ENCODE results near the gene CFAP107. TPM values are rescaled to one million over a fixed set of nuclear protein-coding genes. Genes with fewer than 3 reads are reported as not detected.
"Not testable (repeated sequence)": the region's sequence is repeated elsewhere in the genome, so short reads cannot be mapped to it uniquely, and the experiment has no call there.

Gene CFAP107
- total and polyA plus RNA-seq, 12 donors, result not detected

DNA sequence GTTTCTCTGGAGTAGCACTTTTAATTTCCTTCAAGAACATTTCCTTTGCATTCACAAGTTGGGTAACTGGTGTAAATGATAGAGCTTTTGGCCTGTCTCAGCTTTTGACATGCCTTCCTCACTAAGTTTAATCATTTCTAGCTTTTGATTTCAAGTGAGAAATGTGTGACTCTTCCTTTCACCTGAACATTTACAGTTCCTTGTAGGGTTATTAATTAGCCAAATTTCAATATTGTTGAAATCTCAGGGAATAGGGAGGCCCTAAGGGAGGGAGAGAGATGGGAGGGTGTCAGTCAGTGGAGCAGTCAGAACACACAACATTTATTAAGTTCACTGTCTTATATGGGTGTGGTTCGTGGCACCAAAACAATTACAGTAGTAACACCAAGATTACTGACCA, 15.8 kb upstream of the CFAP107 start:
- DNase-seq, result no peak
- no peaks in the 10 kb centered on the region for H3K27me3 ChIP-seq
- H3K9me3 ChIP-seq (replicated peaks in 1 of 3), result peaks cover 0 to 3% (median 0%) of the 10 kb centered on the region in 3 donors
- H3K4me1 ChIP-seq (replicated peaks in 1 of 2), result no peaks in the 10 kb centered on the region
- TF ChIP-seq, protein P1, sequence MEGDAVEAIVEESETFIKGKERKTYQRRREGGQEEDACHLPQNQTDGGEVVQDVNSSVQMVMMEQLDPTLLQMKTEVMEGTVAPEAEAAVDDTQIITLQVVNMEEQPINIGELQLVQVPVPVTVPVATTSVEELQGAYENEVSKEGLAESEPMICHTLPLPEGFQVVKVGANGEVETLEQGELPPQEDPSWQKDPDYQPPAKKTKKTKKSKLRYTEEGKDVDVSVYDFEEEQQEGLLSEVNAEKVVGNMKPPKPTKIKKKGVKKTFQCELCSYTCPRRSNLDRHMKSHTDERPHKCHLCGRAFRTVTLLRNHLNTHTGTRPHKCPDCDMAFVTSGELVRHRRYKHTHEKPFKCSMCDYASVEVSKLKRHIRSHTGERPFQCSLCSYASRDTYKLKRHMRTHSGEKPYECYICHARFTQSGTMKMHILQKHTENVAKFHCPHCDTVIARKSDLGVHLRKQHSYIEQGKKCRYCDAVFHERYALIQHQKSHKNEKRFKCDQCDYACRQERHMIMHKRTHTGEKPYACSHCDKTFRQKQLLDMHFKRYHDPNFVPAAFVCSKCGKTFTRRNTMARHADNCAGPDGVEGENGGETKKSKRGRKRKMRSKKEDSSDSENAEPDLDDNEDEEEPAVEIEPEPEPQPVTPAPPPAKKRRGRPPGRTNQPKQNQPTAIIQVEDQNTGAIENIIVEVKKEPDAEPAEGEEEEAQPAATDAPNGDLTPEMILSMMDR (IDR thresholded peaks at IDR 0.05), result no peak
- no peak for TF ChIP-seq POLR2A (IDR thresholded peaks at IDR 0.05)
- 63 to 88% (median 85%) methylated on average over 1 of the region's 1 CpG for whole genome bisulfite sequencing, 4 donors
- intact Hi-C loops (cut with DNase I), result no loop called here
- no peak overlapping the region for H3K27ac ChIP-seq
- H3K4me3 ChIP-seq, result no peak overlapping the region
- no peaks in the 10 kb centered on the region for H3K36me3 ChIP-seq (replicated peaks in 1 of 2)

DNA sequence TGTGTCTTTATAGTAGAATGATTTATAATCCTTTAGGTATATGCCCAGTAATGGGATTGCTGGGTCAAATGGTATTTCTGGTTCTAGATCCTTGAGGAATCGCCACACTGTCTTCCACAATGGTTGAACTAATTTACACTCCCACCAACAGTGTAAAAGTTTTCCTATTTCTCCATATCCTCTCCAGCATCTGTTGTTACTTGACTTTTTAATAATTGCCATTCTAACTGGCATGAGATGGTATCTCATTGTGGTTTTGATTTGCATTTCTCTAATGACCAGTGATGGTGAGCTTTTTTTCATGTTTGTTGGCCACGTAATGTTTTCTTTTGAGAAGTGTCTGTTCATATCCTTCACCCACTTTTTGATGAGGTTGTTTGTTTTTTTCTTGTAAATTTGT, 14.9 kb upstream of the CFAP107 start:
- DNase-seq; H3K9me3 ChIP-seq (replicated peaks in 1 of 3); H3K4me3 ChIP-seq; H3K4me1 ChIP-seq (replicated peaks in 1 of 2); H3K27ac ChIP-seq; H3K27me3 ChIP-seq; intact Hi-C loops (cut with DNase I); H3K36me3 ChIP-seq (replicated peaks in 1 of 2): not testable (repeated sequence)
- 53 to 70% (median 64%) methylated on average over 2 of the region's 2 CpGs for WGBS, 4 donors

DNA sequence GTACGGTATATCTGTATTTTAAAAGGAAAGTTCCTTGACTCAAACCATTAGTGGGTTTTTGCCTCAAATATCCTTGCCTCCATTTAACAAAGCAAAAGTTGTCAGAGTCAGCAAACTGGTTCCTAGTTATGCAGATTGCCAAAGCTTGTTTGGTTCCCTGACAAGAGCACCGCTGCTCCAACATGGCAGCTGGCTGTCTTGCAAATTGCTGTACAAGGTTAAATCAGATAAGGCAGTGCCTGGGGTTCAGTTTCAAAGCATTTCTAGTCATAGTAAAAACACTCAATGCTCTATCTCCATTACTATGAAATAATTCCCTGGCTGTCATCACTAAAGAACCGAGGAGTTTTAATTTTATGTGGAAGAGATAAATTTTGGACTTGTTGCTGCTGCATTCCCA, 11.3 kb upstream of the CFAP107 start:
- intact Hi-C loops (cut with DNase I), result no loop called here

DNA sequence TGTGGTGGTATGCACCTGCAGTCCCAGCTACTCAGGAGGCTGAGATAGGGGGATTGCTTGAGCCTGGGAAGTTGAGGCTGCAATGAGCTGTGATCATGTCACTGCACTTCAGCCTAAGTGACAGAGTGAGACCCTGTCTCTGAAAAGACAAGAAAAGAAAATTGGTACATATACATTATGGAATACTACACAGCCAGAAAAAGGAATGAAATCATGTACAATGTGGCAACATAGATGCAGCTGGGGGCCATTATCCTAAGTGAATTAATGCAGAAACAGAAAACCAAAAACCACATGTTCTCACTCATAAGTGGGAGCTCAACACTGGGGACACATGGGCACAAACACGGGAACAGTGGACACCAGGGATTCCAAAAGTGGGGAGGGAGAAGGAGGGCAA, 7.1 kb upstream of the CFAP107 start:
- TF ChIP-seq, protein P1 (IDR thresholded peaks at IDR 0.05), result no peak
- no peak for TF ChIP-seq POLR2A (IDR thresholded peaks at IDR 0.05)
- 86 to 94% (median 90%) methylated on average over 1 of the region's 1 CpG for WGBS, 4 donors
- DNase-seq, result no peak

More for the DNA sequence above, 11.3 kb upstream of the CFAP107 start:
- Histone ChIP-seq H3K4me3 (no peak overlapping the region), H3K27me3 (no peaks in the 10 kb centered on the region), H3K36me3 (replicated peaks in 1 of 2) (no peaks in the 10 kb centered on the region), H3K4me1 (replicated peaks in 1 of 2) (no peaks in the 10 kb centered on the region), H3K27ac (no peak overlapping the region), H3K9me3 (replicated peaks in 1 of 3) (peaks cover 0 to 3% (median 0%) of the 10 kb centered on the region in 3 donors)
- TF ChIP-seq POLR2A (IDR thresholded peaks at IDR 0.05), result no peak
- TF ChIP-seq, protein P1 (IDR thresholded peaks at IDR 0.05), result no peak
- WGBS, 4 donors, result 56 to 76% (median 60%) methylated on average over 3 of the region's 3 CpGs
- no peak for DNase-seq

GRCh38 chr1:12739613-12740012, 6.4 kb upstream of the CFAP107 start:
- intact Hi-C loops (cut with DNase I), result no loop called here
- TF ChIP-seq POLR2A (IDR thresholded peaks at IDR 0.05), result no peak
- TF ChIP-seq, protein P1 (IDR thresholded peaks at IDR 0.05), result no peak
- 68 to 79% (median 74%) methylated on average over 5 of the region's 5 CpGs for WGBS, 4 donors
- H3K9me3 ChIP-seq (replicated peaks in 1 of 3), result no peaks in the 10 kb centered on the region
- no peaks in the 10 kb centered on the region for H3K36me3 ChIP-seq (replicated peaks in 1 of 2)
- no peaks in the 10 kb centered on the region for H3K4me1 ChIP-seq (replicated peaks in 1 of 2)
- no peak overlapping the region for H3K4me3 ChIP-seq
- no peak for DNase-seq
- H3K27ac ChIP-seq, result no peak overlapping the region
- H3K27me3 ChIP-seq, result peaks cover 10% of the 10 kb centered on the region

More for the DNA sequence above, 7.1 kb upstream of the CFAP107 start:
- no peaks in the 10 kb centered on the region for H3K4me1 ChIP-seq (replicated peaks in 1 of 2)
- H3K27ac ChIP-seq, result no peak overlapping the region
- H3K36me3 ChIP-seq (replicated peaks in 1 of 2), result no peaks in the 10 kb centered on the region
- H3K4me3 ChIP-seq, result no peak overlapping the region
- intact Hi-C loops (cut with DNase I), result no loop called here
- H3K9me3 ChIP-seq (replicated peaks in 1 of 3), result no peaks in the 10 kb centered on the region
- H3K27me3 ChIP-seq, result peaks cover 3% of the 10 kb centered on the region

Measured in adrenal gland (tissue), 12 donors.